Suprapubic skin (tissue), 4 donors: ENCODE results near the gene FOSL1. TPM values are rescaled to one million over a fixed set of nuclear protein-coding genes. Genes with fewer than 3 reads are reported as not detected.
A peak's percentile ranks its signal among the peaks of the same experiment; 100 is the strongest.

ENCODE experiments used
- DNase-seq, 2 donors: peaks; one replicate each; pipeline ENCODE4 v3.0.0-alpha.2; 2019; ENCODE audit warnings: low spot score in 2 of 2
- H3K27ac ChIP-seq: fragments of 200-600 bp; sonication (generic); one replicate; pipeline ENCODE4 v1.5.1; 2019
- H3K27me3 ChIP-seq: fragments of 200-600 bp; sonication (generic); one replicate; pipeline ENCODE4 v1.5.1; 2019
- H3K36me3 ChIP-seq: fragments of 200-600 bp; sonication (generic); one replicate; pipeline ENCODE4 v1.5.1; 2019
- H3K4me1 ChIP-seq: fragments of 200-600 bp; sonication (generic); one replicate; pipeline ENCODE4 v1.5.1; 2019
- H3K4me3 ChIP-seq: fragments of 200-600 bp; sonication (generic); one replicate; pipeline ENCODE4 v1.5.1; 2019; ENCODE audit warnings: mild to moderate bottlenecking
- H3K9me3 ChIP-seq: fragments of 200-600 bp; sonication (generic); one replicate; pipeline ENCODE4 v1.5.1; 2019
- CTCF ChIP-seq, 2 donors: fragments of 200-600 bp in 1 of 2; fragments of 450-650 bp in 1 of 2; sonication (generic) in 1 of 2; IDR thresholded peaks; one replicate each; pipeline ENCODE4 v1.5.1; 2016 to 2019; ENCODE audit warnings: antibody characterized with exemption in 2 of 2, mild to moderate bottlenecking in 1 of 2, moderate library complexity in 1 of 2
- EP300 ChIP-seq: sonication (generic); formaldehyde crosslinking; IDR thresholded peaks from one replicate; pipeline ENCODE4 v1.6.1; 2017; ENCODE audit warnings: antibody characterized with exemption
- POLR2A ChIP-seq, 2 donors: fragments of 450-650 bp; IDR thresholded peaks; one replicate each; pipeline ENCODE4 v1.6.1; 2017; ENCODE audit warnings: antibody characterized with exemption in 2 of 2, mild to moderate bottlenecking in 2 of 2, moderate library complexity in 2 of 2
- POLR2AphosphoS5 ChIP-seq, 3 donors: sonication (generic); formaldehyde crosslinking; IDR thresholded peaks; one replicate each; pipeline ENCODE4 v1.6.1; 2017; ENCODE audit warnings: antibody characterized with exemption in 3 of 3
- WGBS: methylation state at CpG from one replicate; pipeline ENCODE4 v1.1.5; 2018; 5-methylcytosine and 5-hydroxymethylcytosine counted together
- total RNA-seq, 4 donors: library from RNA; depleted of rRNA; stranded (reverse); fragments of >200 nt; gene quantifications; one replicate each; pipeline ENCODE4 v1.1.0, GENCODE V29; 2016

The FOSL1 gene
- total RNA-seq, 4 donors from 2014 or later = 5.0 to 118 (median 28.9) TPM

DNA sequence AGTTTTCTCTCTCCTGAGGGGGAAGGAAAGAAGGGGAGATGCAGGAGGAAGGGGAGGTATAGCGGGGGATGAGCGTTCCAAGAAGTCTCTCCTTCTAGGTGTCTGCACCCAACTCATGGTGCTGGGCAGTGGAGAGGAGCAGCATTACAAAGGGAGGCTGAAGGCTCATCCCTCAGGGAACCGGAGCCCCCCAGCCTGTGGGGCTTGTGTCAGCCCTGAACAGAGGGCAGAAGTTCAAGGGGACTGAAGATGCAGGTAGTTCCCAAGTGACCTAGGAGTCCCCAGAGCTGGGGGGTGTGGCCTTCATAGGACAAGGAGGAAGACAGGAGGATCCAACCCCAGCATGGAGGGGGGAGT is 16.9 kb upstream of the FOSL1 start:
- Histone ChIP-seq H3K27me3 (no peaks in the 10 kb centered on the region), H3K9me3 (no peaks in the 10 kb centered on the region), H3K4me1 (peaks cover 76% of the 10 kb centered on the region), H3K27ac (peak overlapping the region; percentile 81), H3K4me3 (peak overlapping the region; percentile 90), H3K36me3 (peaks cover 4% of the 10 kb centered on the region)
- DNase-seq = no peak
- TF ChIP-seq POLR2A (IDR thresholded peaks at IDR 0.05) = no peak
- TF ChIP-seq POLR2AphosphoS5 (IDR thresholded peaks at IDR 0.05) = no peak
- no peak for TF ChIP-seq EP300
- no peak for TF ChIP-seq CTCF (IDR thresholded peaks at IDR 0.05)
- WGBS = 73% methylated on average over 3 of the region's 3 CpGs

- H3K9me3 ChIP-seq = no peaks in the 10 kb centered on the region
- TF ChIP-seq EP300 = no peak
- TF ChIP-seq POLR2AphosphoS5 (IDR thresholded peaks at IDR 0.05) = no peak
- no peak for TF ChIP-seq CTCF (IDR thresholded peaks at IDR 0.05)
- TF ChIP-seq POLR2A (IDR thresholded peaks at IDR 0.05) = no peak
- H3K27ac ChIP-seq = peak overlapping the region; percentile 81
- peak in 1 of 2 donors; percentile 76 for DNase-seq
- H3K4me1 ChIP-seq = peaks cover 82% of the 10 kb centered on the region
- H3K4me3 ChIP-seq = peak overlapping the region; percentile 6
- H3K36me3 ChIP-seq = no peaks in the 10 kb centered on the region
- WGBS = 60% methylated on average over 3 of the region's 7 CpGs
- H3K27me3 ChIP-seq = no peaks in the 10 kb centered on the region
These were observed 16.2 kb upstream of the FOSL1 start for GRCh38 chr11:65916391-65916790.

DNA sequence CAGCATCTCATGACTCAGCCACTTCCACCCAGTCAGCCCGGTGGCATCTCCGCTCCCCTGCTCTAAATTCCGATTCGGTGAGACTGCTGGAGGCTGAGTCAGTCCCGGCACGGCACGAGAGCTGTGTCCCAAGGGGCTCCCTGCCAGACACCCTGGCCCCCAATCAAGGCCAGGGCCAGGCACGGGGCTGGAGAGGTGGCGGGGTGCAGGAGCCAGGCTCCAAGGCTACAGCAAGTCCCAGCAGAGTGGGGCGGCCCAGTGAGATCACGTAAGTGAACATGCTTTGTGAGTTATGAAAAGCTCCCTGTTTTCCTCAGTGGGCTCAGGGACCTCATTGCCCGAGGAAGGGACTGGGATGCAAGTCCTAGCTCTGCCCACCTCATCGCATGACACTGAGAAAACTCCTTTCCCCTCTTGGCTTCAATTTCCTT is 15.6 kb upstream of the FOSL1 start:
- no peaks in the 10 kb centered on the region for H3K9me3 ChIP-seq
- no peaks in the 10 kb centered on the region for H3K27me3 ChIP-seq
- H3K4me1 ChIP-seq = peaks cover 81% of the 10 kb centered on the region
- peak; percentile 93 to 94 for DNase-seq
- H3K27ac ChIP-seq = peak overlapping the region; percentile 81
- TF ChIP-seq POLR2A (IDR thresholded peaks at IDR 0.05) = peak in 1 of 2 donors; percentile 12
- TF ChIP-seq POLR2AphosphoS5 (IDR thresholded peaks at IDR 0.05) = peak in 1 of 3 donors; percentile 76
- no peak for TF ChIP-seq EP300
- TF ChIP-seq CTCF (IDR thresholded peaks at IDR 0.05) = no peak
- H3K4me3 ChIP-seq = peak overlapping the region; percentile 6
- WGBS = 5% methylated on average over 5 of the region's 13 CpGs
- no peaks in the 10 kb centered on the region for H3K36me3 ChIP-seq

GRCh38 chr11:65915101-65915820 is 15.1 kb upstream of the FOSL1 start:
- no peak for TF ChIP-seq POLR2AphosphoS5 (IDR thresholded peaks at IDR 0.05)
- no peak for TF ChIP-seq POLR2A (IDR thresholded peaks at IDR 0.05)
- TF ChIP-seq EP300 = no peak
- TF ChIP-seq CTCF (IDR thresholded peaks at IDR 0.05) = no peak
- no peaks in the 10 kb centered on the region for H3K9me3 ChIP-seq
- H3K4me1 ChIP-seq = peaks cover 76% of the 10 kb centered on the region
- 52% methylated on average over 7 of the region's 10 CpGs for WGBS
- H3K27ac ChIP-seq = peak overlapping the region; percentile 81
- no peaks in the 10 kb centered on the region for H3K27me3 ChIP-seq
- DNase-seq = peak in 1 of 2 donors; percentile 73
- H3K36me3 ChIP-seq = no peaks in the 10 kb centered on the region
- peak overlapping the region; percentile 6 for H3K4me3 ChIP-seq

DNA sequence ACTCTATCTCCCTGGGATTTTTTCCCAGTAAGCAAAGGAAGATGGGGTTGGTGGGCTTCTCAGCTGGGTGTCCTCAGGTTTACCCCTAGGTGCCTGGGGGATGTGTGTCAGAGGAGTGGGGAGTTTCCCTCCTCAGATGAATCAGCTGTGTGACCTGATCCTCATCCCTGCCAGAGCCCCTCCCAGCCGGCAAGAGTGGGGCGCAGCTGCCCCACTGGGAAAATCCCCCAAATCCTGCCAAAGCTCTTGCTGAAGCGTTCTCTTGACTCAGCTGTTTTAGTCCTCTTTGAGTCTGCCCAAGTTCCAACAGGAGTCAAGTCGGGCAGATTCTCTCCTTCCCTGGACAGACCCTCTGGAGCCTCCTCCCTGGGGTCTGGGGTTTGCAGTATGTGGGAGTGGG is 12.7 kb upstream of the FOSL1 start:
- Histone ChIP-seq H3K4me1 (peaks cover 64% of the 10 kb centered on the region), H3K27me3 (no peaks in the 10 kb centered on the region), H3K36me3 (no peaks in the 10 kb centered on the region), H3K27ac (no peak overlapping the region), H3K4me3 (no peak overlapping the region), H3K9me3 (no peaks in the 10 kb centered on the region)
- TF ChIP-seq CTCF (IDR thresholded peaks at IDR 0.05) (no peak), POLR2A (IDR thresholded peaks at IDR 0.05) (no peak), POLR2AphosphoS5 (IDR thresholded peaks at IDR 0.05) (no peak), EP300 (no peak)
- DNase-seq = no peak
- 35% methylated on average over 4 of the region's 4 CpGs for whole genome bisulfite sequencing
